Measurements from ENCODE around the gene STK11.

DNA sequence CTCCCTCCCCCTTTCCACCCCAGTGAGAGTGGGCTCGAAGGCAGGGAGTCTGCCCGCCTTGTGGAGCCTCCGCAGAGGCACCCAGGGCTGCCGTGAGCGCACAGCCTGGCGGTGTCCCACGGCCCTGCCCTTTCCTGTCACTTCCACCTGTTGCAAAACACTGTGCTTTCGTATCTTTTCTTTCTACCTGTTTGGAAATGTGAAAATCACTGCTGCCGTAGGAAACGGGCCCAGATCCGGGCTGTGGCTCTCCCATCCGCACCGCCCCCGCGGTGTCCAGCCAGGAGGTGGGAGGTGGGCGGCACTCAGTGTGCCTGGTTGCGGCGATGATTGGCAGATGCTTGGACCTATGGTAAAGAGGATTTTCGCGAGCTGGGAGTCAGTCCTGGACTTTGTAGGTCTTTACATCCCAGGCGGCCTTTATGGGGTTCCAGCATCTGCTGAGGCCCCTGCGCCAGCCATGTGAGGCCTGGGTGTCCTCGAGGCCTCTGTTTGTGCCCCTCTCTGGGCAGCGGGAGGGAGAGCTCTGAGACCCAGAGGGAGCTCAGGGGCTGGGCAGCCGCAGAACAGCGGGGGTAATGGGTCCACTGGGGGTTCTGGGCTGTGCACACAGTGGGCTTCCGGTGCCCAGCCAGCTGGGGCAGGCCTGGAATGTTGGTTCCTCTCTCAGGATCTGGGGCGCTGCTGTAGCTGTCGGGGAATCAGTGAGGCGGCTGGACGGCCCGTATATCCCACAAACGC, 6.1 kb downstream of the STK11 start:
- TF ChIP-seq, protein P1, sequence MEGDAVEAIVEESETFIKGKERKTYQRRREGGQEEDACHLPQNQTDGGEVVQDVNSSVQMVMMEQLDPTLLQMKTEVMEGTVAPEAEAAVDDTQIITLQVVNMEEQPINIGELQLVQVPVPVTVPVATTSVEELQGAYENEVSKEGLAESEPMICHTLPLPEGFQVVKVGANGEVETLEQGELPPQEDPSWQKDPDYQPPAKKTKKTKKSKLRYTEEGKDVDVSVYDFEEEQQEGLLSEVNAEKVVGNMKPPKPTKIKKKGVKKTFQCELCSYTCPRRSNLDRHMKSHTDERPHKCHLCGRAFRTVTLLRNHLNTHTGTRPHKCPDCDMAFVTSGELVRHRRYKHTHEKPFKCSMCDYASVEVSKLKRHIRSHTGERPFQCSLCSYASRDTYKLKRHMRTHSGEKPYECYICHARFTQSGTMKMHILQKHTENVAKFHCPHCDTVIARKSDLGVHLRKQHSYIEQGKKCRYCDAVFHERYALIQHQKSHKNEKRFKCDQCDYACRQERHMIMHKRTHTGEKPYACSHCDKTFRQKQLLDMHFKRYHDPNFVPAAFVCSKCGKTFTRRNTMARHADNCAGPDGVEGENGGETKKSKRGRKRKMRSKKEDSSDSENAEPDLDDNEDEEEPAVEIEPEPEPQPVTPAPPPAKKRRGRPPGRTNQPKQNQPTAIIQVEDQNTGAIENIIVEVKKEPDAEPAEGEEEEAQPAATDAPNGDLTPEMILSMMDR (IDR thresholded peaks at IDR 0.05; ENCODE audit: insufficient read depth, low read depth, low read length), result no peak
- TF ChIP-seq EZH2 (IDR thresholded peaks at IDR 0.05; ENCODE audit: insufficient read depth, low read length), result no peak
